SK-N-MC (cell line): Measurements from ENCODE around the gene FOXP1.

Source experiments
- EZH2 ChIP-seq: fragments of 200-600 bp; sonication (generic); IDR thresholded peaks from one replicate; pipeline ENCODE4 v1.6.1; 2017; ENCODE audit warnings: antibody characterized with exemption
- FOXP2 ChIP-seq: optimal IDR thresholded peaks from 2 replicates; pipeline ENCODE3; 2011; ENCODE audit warnings: mild to moderate bottlenecking, moderate library complexity; ENCODE audit not compliant: insufficient read depth; ENCODE audit errors: extremely low read length, control extremely low read depth
- POLR2AphosphoS5 ChIP-seq: IDR thresholded peaks from 2 replicates; pipeline ENCODE4 v1.6.1; 2012; ENCODE audit warnings: mild to moderate bottlenecking, low read depth, low read length, borderline replicate concordance

GRCh38 chr3:71408903-71409302 lies 174.6 kb downstream of the FOXP1 start:
- no peak for TF ChIP-seq EZH2
- no peak for TF ChIP-seq POLR2AphosphoS5
- TF ChIP-seq FOXP2, result no peak
